ENCODE measurements around the gene YWHAB.
"Not testable (repeated sequence)": the region's sequence is repeated elsewhere in the genome, so short reads cannot be mapped to it uniquely, and the experiment has no call there.

YWHAB gene

DNA sequence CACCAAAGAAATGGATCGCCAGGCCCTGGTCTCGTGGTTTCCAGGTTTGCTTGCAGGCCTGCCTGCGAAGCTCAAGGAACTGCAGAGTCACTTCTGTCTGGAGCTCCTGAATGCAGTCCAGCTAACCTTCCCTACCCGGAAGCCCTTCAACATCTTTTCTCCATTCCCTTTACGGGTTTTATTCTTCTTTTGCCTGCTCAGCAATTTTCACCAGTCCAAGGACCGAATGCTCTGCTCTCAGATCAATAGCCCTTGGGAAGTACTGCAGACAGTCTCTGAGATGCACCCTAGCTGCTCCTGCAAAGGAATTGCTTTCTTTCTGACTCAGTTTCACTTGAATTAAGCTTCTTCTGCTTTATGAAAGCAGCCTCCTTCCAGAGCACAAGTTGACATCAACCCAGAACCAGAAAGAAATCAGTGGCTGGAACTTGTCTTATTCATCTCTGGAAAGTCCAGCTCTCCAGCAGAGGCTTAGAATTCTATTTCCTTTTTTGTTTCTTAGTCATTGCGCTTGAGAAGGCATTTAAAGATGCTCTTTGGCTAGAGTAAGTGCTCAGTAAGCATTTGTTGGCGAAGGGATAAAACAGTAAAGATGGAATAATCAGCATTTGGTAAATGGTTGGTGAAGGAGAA is 18.7 kb upstream of the YWHAB start:
- DNase-seq (ENCODE audit: low spot score), result no peak

DNA sequence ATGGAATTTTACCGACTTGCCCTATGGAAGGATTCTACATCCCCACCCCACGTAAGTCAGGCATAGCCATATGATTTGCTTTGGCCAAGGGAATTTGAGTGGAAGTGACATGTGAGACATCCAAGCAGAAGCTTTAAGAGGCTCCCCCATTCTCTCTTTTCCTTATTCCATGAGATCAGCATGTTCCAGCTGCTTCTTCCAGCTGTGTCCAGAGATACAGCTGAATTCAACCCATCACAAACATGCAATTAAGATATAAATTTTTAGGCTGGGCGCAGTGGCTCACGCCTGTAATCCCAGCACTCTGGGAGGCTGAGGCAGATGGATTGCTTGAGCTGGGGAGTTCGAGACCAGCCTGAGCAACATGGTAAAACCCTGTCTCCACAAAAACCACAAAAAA is 16.0 kb upstream of the YWHAB start:
- no peak for DNase-seq (ENCODE audit: low spot score)

DNA sequence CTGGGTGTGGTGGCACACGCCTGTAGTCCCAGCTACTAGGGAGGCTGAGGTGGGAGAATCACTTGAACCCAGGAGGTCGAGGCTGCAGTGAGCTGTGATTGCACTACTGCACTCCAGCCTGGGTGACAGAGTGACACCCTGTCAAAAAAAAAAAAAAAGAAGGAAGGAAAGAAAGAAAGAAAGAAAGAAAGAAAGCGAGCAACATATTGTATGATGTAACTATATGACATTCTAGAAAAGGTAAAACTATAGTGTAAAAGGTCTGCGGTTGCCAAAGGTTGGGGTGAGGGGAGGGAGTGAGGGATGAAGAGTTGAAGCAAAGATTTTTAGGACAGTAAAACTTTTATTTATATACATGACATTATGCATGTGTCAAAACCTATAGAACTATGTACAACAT is 3.1 kb upstream of the YWHAB start:
- not testable (repeated sequence) for DNase-seq (ENCODE audit: low spot score)

DNA sequence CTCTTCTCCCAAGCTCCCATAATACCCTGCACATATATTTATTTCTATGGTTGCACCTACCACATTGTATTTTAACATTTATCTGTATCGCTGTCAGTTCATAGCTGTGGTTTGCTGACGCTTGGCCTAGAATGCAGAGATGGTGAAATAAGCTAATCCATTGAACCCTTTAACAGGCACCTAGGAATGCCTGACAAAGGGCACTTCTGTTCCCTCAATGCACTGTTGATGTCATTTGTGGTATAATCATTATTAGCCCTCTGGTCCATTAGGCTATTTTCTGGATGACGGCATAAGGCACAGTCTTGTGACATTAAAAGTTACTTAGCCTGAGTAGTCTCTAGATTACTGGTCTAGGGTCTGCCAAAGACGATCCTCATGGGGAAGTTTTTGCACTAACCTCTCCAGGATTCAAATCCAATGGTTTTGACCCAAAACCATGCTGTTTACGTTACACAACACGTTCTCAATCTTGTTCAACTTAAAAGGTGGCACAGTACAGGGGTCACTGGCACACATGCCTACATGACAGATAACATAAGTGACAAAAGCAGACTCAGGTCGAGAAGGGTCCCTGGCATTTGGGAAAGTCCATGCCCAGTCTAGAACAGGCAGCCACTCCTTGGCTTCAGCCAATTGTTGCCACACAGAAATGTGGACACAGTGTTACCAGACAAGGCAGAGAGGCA is 2.1 kb upstream of the YWHAB start:
- DNase-seq (ENCODE audit: low spot score), result no peak

DNA sequence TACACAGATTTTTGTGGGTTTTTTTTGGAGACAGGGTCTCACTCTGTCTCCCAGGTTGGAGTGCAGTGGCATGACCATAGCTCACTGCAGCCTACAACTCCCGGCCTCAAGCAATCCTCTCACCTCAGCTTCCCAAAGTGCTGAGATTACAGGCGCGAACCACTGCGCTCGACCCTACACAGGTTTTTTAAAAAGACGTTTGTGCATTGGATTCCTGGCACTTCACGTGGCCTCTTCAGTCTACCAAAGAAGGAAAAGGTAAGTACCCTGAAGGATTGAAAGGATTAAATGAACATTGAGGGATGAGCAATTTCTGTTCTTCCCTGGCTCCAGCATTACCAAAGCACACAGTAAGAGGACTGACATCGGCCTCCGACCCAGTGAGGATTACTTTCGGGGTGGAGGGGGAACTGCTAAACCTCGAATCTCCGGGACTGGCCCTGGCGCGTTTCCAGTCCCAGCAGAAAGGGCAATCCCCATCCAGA is 556 bp upstream of the YWHAB start:
- DNase-seq (ENCODE audit: low spot score), result no peak

DNA sequence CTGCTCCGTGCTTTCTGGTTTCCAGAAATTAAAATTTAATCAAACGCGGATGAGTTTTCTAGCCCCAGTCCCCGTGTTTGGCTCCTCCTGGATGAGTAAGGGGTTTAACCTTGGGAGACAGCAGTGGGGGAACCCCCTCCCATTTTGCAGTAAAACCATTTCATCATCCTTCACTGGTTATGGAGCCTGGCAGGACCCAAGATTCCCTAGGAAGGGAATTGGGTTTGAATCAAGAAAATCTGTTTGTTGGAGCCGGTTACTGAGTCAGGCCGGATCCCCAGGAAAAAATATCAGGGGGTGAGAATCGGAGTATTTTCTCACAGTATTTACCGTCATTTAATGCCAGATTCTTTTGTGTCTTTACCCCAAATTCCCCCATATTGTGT is 754 bp downstream of the YWHAB start:
- DNase-seq (ENCODE audit: low spot score), result no peak

DNA sequence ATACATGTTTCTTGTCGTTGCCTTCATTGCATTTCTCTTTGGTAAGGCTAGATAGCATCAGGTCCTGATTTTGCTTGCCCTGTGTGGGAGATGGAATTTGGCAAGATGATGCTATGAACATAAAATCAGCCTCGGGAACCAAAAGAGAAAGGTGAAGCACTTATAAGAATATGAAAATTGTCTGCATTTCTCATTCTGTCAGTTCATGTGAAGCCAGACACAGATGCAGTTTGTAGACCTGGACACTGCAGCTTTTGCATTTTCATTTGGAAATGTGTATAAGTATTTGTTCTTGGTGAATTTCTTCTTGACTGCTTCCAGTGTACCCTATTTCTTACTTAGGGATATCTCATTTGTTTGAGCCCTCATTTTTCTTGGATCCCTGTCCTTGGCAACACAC is 1.3 kb downstream of the YWHAB start:
- no peak for DNase-seq (ENCODE audit: low spot score)

DNA sequence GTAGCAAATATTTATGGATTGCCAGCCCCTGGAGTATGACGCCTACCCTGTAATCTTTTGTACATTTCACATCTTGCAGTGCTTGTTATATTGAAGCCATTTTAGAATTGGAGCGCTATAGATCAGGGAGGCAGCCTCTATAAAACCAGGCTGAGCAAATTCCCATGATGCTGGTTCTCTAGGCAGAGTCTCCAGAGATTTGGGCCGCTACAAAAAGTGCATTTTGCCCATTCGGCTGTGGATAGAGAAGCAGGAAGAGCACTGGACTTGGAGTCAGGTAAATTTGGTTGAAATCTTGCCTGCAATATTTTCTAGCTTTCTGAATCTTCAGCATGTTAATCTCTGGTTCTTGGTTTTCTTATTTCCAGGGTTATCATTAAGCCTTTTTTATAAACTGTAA is 2.0 kb downstream of the YWHAB start:
- no peak for DNase-seq (ENCODE audit: low spot score)

DNA sequence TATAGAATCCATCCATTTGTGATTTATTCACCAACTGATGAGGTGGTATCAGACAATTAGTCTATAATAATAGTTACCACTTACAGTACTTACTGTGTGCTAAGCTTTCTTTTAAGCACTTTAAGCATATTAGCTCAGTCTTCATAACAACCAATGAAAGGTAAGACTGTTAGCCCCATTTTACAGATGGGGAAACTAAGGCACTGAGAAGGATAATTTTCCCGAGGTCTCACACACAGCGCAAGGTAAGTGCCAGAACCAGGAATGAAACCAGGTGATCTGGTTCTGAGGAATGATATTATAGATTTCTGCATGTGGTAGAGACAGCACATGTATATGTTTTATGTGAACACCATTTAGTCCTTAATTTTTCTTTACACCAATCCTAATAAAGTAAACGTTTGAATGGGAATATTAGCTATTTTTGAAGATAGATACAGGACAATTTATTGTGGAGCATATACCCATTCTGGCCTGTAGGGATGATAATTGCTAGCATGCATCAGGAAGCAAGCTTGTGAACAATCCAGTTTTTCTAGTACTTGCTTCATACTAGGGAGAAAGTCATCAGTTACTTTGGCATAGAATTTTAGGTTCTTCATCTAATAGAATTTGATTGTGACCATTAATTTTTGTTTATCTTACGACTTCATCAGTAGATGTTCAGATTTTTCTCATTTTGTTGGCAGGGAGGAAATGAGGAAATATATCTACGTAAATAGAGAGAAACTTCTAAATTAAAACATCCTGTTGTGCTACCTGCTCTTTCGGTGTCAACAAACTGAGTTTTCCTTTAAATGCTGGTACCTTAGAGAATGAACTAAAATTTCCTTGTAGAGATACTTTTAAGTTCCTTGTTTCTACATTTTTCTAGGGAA is 3.0 kb downstream of the YWHAB start:
- DNase-seq (ENCODE audit: low spot score), result no peak

DNA sequence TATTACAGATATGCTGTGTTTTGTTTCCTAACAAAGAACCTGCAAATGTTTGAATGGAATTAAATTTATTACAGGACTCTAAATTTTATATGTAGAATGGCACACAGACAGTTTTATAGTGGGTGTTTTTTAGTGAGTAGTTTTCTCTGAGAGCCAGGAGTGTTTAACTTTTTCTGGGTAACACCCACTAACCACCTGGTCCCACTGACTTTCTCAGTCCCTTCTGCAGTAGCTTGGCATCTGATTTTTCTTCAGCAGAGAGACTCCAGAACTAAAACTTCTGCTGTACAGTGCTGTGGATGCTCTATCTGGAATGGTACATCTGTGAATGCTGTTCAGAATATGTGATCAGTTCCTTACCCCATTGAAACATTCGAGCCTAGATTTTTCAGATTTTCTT is 6.3 kb downstream of the YWHAB start:
- DNase-seq (ENCODE audit: low spot score), result no peak

DNA sequence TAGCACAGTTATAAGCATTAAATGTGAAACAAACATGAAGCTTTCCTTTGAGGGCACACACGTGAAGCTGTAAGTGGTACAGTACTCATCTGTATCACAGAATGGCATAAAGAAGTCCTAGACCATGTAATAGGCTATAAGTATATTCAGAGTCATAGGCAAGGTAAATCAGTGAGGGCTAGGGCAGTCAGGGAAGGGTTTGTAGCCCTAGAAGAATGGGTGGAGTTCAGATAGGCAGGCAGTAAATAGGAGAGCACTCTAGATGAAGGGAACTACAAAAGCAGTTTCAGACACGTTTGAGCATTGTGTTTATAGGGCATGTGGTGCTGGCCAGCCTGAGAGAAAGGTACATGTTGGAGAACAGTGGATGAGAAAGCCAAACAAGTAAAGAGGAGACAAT is 9.5 kb downstream of the YWHAB start:
- DNase-seq (ENCODE audit: low spot score), result no peak

DNA sequence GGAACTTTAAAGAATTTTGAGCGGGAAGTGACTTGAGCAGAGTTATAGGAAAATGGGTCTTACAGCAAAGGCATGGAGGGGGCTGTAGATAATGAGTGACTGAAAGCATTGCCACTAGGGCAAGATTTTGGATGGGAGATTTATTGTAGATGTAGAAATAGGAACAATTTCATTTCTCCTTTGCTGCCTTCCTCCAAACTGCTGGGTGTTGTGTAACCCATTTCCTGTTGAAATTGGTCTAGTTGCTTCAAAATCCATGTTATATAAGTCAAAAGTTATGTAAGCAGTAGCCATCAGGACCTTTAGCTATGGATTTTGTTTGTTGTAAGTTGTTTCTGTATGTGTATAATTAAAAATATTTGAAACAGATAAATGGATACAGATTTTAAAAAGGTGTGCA is 11.1 kb downstream of the YWHAB start:
- no peak for DNase-seq (ENCODE audit: low spot score)

DNA sequence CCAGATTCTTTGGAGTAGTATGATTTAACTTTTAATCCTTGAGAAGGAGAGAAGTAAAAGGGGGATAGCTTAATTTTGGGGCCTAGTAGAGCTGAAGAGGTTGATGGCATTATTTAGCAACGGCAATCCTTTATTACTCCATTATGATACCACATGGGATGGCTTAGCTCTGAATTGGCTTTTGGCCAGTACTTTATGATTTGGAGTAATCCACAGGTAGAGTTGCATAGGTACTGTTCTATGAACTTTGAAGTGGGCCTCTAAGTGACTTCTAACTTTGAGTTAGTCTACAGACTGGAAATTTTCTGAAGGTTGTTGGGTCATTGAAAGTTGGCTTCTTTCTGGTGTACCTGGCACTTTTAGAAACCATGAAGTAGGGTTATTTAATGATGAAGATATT is 11.6 kb downstream of the YWHAB start:
- DNase-seq (ENCODE audit: low spot score), result no peak

DNA sequence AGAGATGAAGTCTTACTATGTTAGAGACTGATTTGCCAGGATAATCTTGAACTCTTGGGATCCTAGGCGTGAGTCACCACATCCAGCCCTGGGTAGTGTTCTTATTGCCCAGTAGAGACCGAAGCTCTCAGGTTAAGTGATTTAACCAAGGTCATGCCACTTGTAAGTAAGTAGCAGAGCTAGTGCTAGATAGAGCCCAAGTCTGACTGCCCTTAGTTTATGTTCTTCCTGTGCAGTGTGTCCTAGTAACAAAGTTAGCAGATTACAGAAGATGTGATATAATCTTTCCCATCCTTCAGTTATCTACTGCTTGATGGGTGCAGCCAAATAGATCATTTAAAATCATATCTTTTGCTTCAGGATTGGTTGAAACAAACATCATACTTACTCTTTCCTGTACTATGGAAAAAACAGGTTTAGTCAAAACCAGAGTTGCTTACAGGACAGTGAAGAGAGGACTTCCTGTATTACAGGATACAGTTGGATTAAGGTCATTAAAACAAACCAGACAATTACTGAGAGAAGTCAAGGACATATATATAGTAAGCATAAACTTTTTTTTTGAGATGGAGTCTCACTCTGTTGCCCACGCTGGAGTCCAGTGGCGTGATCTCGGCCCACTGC is 14.8 kb downstream of the YWHAB start:
- DNase-seq (ENCODE audit: low spot score), result no peak

DNA sequence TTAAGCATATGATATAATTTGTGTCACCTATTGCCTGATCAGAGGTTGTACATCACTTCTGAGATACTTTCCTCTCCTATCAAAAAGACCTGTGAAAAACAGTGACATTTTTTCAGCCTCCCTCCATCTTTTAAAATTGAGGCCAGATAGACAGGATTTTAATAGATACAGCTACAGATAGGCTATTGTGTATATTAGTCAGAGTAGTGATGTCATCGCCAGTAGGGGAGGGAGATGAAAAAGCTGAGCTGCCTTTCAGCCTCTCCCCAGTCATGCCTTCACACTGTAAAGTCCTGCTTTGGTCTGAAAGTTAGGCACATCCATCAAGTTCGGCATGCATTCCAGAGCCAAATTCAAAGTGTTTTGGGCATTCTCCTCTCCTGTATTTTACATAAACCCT is 16.5 kb downstream of the YWHAB start:
- DNase-seq (ENCODE audit: low spot score), result peak; percentile 27

DNA sequence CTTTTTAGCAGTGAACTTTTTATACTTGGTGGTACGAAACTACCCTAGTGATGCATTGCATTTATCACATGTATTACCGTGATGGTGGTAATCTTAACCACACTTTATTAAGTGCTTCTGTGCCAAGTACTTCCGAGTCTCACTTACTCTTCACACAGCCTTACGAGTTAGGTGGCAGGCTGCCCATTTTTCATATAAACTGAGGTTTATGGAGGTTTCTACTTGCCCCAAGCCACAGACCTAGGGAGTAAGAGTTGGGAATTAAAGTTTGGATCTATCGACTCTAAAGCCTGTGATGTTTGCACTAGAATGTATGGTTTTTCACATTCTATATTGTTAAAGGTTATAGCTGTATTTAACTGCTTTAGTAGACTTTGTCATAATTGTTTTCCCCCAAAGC is 18.9 kb downstream of the YWHAB start:
- DNase-seq (ENCODE audit: low spot score), result no peak

DNA sequence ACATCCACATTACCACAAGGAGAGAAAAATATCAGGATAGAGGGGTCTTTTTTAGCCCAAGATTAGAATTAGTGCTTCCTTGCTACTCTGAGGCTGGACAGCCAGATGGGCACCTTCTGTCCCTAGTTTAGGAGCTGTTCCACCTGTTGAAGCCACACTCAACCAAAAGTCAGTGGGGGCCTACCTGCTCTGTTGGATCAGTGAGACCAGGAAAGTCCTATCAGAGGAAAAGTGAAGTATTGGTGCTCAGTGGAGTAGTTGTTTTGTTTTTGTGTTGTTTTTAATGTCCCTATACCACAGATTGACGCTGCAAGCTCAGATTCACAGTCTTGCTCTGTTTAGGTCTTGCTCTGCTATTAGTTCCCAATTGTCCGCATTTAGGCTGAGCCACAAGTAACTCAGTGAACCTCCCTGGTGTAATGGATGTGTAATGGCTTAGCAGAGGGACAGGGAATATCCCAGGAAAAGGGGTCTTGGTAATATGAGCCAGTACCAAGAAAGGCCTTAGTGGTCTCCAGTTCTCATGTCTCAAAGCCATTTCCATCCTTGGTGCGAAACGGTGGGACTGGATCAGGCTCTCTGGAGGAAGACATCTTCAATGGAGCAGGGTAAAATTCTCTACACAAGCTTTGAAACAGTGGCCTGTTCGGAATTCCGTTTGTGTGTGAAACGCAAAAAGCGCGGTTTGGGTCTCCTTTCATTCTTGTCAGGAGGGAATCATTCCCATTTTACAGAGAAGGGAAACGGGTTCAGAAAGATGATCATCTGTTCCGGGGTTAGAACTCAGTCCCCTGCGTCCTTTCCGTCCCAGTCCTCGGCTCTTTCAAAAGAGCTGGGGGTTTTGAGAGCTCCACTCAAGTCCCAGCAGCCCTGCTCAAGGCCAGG is 23.7 kb downstream of the YWHAB start:
- no peak for DNase-seq (ENCODE audit: low spot score)

DNA sequence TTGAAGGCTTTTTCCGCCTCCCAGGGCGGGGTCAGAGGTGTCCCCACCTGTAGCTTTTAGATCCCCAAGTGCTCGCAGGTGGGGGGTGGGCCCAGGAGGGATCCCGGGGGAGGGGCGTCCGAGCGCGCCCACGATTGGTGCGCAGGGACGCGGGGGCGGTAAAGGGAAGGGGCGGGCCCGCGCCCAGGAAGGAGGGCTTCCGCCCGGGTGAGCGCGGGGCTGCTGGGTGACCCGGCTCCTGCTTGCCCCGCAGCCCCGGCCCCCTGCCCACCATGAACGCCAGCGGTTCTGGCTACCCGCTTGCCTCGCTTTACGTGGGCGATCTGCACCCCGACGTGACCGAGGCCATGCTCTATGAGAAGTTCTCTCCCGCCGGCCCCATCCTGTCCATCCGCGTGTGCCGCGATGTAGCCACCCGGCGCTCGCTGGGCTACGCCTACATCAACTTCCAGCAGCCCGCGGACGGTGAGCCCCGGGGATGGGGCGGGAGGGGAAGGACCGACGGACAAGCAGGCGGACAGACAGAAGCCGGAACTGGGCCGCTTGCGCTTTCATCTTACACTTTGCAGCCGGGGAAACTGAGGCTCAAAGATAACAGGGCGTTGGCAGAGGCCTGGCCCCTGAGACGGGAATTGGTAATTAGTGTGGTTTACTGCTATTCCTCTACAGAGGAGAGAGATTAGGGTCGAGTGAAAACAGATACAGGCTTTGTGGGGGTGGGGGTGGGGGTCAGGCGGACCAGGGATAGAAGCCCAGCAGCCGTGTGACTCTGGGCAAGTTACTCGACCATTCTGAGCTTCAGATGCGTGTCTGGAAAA is 24.6 kb downstream of the YWHAB start, which contains the start of gene PABPC1L:
PABPC1L (plus strand) TSS at position 189 of the 818 bp plus-strand sequence; CDS start at position 273, 84 bp downstream.
- DNase-seq (ENCODE audit: low spot score), result peak; percentile 79

DNA sequence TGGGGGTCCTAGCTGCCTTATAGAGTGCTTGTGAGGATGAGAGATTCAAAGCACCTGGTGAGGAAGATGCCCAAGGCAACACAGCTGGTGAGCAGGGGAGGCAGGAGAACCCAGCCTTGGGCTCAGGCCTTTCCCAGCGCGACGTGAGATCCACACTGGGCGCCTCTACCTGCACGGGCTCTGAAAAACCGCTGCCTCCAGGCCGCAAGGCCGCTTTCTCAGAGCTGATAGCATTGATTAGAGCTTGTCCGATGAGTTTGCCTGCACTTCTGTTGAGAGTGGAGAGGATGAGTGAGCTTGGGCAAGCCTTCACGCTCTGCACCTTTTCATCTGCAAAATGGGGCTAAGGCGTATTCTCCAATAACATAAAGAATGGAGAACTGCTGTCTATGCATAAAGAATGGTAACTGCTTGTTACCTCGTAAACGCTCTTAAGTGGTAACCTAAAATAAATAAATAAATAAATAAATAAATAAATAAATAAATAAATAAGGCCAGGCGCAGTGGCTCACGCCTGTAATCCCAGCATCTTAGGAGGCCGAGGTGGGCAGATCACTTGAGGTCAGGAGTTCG is 25.3 kb downstream of the YWHAB start:
- no peak for DNase-seq (ENCODE audit: low spot score)

DNA sequence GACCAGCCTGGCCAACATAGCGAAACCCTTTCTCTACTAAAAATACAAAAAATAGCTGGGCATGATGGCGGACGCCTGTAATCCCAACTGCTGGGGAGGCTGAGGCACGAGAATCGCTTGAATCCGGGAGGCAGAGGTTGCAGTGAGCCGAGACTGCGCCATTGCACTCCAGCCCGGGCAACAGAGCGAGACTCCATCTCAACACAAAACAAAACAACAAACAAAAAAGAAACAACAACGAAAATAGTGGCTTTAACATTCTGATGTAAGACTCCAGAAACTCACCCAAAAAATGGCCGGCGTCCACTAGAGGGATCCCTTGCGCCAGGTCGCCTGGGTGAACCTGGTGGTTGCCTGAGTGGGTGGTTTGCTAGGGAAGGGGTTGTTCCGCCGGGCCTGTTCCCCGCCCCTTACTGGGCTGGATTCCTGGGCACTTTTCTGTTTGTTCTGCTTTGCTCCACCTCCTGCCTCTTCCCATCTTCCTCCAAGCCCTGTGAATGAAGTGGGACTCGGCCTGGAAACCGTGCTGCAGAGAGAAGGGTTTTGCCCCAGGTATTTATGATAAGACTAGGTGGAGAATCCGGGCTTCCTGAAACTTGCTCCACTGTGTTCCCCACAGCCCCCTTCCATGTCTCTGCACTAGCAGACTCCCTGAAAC is 25.9 kb downstream of the YWHAB start:
- DNase-seq (ENCODE audit: low spot score), result peak; percentile 31
